SK-N-SH treated with all-trans-retinoic acid at 6 μM for 48 hours (cell line): ENCODE results near the gene SLC17A5.

ENCODE experiments used
- ARNTL ChIP-seq: fragments of 450-650 bp; formaldehyde crosslinking; IDR thresholded peaks from 2 replicates; pipeline ENCODE4 v1.5.0; 2020; ENCODE audit warnings: low read depth, mild to moderate bottlenecking, moderate library complexity, borderline replicate concordance
- CSDC2 ChIP-seq: fragments of 250-450 bp; sonication (Bioruptor Pico); IDR thresholded peaks from 2 replicates; pipeline ENCODE4 v1.5.0; 2020; ENCODE audit warnings: mild to moderate bottlenecking, moderate library complexity
- CSRNP3 ChIP-seq: fragments of 250-450 bp; sonication (Bioruptor Pico); IDR thresholded peaks from 2 replicates; pipeline ENCODE4 v1.5.1; 2021; ENCODE audit warnings: mild to moderate bottlenecking, moderate library complexity
- ESRRG ChIP-seq: fragments of 250-450 bp; sonication (Bioruptor Pico); IDR thresholded peaks from 2 replicates; pipeline ENCODE4 v1.6.1; 2021; ENCODE audit warnings: mild to moderate bottlenecking
- GLIS3 ChIP-seq: fragments of 250-450 bp; sonication (Bioruptor Pico); IDR thresholded peaks from 2 replicates; pipeline ENCODE4 v1.5.0; 2020; ENCODE audit warnings: mild to moderate bottlenecking, moderate library complexity
- ISL1 ChIP-seq: fragments of 250-450 bp; sonication (Bioruptor Pico); IDR thresholded peaks from 2 replicates; pipeline ENCODE4 v2.1.2; 2022; ENCODE audit warnings: mild to moderate bottlenecking, moderate library complexity
- PATZ1 ChIP-seq: fragments of 250-450 bp; sonication (Bioruptor Pico); IDR thresholded peaks from 2 replicates; pipeline ENCODE4 v1.8.0; 2020; ENCODE audit warnings: mild to moderate bottlenecking, moderate library complexity, borderline replicate concordance
- PPARA ChIP-seq: fragments of 250-450 bp; sonication (Bioruptor Pico); IDR thresholded peaks from 2 replicates; pipeline ENCODE4 v1.5.0; 2020; ENCODE audit warnings: mild to moderate bottlenecking, borderline replicate concordance
- RARB ChIP-seq: fragments of 250-450 bp; sonication (Bioruptor Pico); IDR thresholded peaks from 2 replicates; pipeline ENCODE4 v1.8.0; 2021; ENCODE audit warnings: mild to moderate bottlenecking, moderate library complexity
- TCF4 ChIP-seq: fragments of 250-450 bp; sonication (Bioruptor Pico); IDR thresholded peaks from 2 replicates; pipeline ENCODE4 v1.8.0; 2021; ENCODE audit warnings: mild to moderate bottlenecking, moderate library complexity, borderline replicate concordance
- TOX ChIP-seq: fragments of 250-450 bp; sonication (Bioruptor Pico); IDR thresholded peaks from 2 replicates; pipeline ENCODE4 v1.8.0; 2021; ENCODE audit warnings: mild to moderate bottlenecking, moderate library complexity, borderline replicate concordance
- ZFP3 ChIP-seq: fragments of 250-450 bp; sonication (Bioruptor Pico); IDR thresholded peaks from 2 replicates; pipeline ENCODE4 v1.5.0; 2020; ENCODE audit warnings: mild to moderate bottlenecking, moderate library complexity
- ZFP30 ChIP-seq: fragments of 450-650 bp; formaldehyde crosslinking; IDR thresholded peaks from 2 replicates; pipeline ENCODE4 v1.5.0; 2022; ENCODE audit warnings: mild to moderate bottlenecking, moderate library complexity
- ZNF565 ChIP-seq: fragments of 450-650 bp; formaldehyde crosslinking; conservative IDR thresholded peaks from 2 replicates; pipeline ENCODE4 v1.5.0; 2020; ENCODE audit warnings: low read depth, mild to moderate bottlenecking, moderate library complexity

- TF ChIP-seq ARNTL (CRISPR knock-in tag) = no peak
- TF ChIP-seq CSDC2 (CRISPR knock-in tag) = no peak
- TF ChIP-seq RARB (CRISPR knock-in tag) = no peak
- TF ChIP-seq CSRNP3 (CRISPR knock-in tag) = no peak
- no peak for TF ChIP-seq ZNF565 (CRISPR knock-in tag)
- no peak for TF ChIP-seq ZFP30 (CRISPR knock-in tag)
- no peak for TF ChIP-seq ISL1 (CRISPR knock-in tag)
- TF ChIP-seq ESRRG (CRISPR knock-in tag) = no peak
- TF ChIP-seq ZFP3 (CRISPR knock-in tag) = no peak
- TF ChIP-seq PPARA (CRISPR knock-in tag) = no peak
- TF ChIP-seq GLIS3 (CRISPR knock-in tag) = no peak
- no peak for TF ChIP-seq TOX
- TF ChIP-seq PATZ1 (CRISPR knock-in tag) = no peak
- no peak for TF ChIP-seq TCF4 (CRISPR knock-in tag)
Measured at GRCh38 chr6:73577676-73578075, 76.1 kb downstream of the SLC17A5 start.
